Right ventricle myocardium superior (tissue), 1 donor: ENCODE data around the gene RCSD1. TPM values are rescaled to one million over a fixed set of nuclear protein-coding genes. Genes with fewer than 3 reads are reported as not detected.
A peak's percentile ranks its signal among the peaks of the same experiment; 100 is the strongest.

ENCODE experiments used
- ATAC-seq: fragments of 200-7000 bp; cut with Tn5 transposase; one replicate; pipeline ENCODE4 v1.9.1; 2020; ENCODE audit warnings: mild to moderate bottlenecking; ENCODE audit not compliant: poor library complexity
- DNase-seq: peaks from one replicate; pipeline ENCODE4 v3.0.0-alpha.2; 2020
- intact Hi-C: fragments of 100-400 bp; cut with DNase I; formaldehyde crosslinking; loops from one replicate; pipeline ENCODE4 v1.11.2; 2022
- total RNA-seq: library from RNA; stranded (reverse); fragmentation: NEBNext Ultra II Directional; extraction: Animal tissue kit (Norgen Biotek cat#: 25700); gene quantifications from one replicate; pipeline ENCODE4 v1.2.1, GENCODE V29; 2021
- donor health status: DM: no; HTN: yes; CAD: no; lungs with severe emphysema.

The RCSD1 gene
- total RNA-seq, 1 donor from 2014 or later: 42.9 TPM

- intact Hi-C loops: no loop called here
- no peak for DNase-seq
- ATAC-seq: no peak
Measured at GRCh38 chr1:167747988-167748387, 118.0 kb downstream of the RCSD1 start.

- ATAC-seq (no peak), DNase-seq (no peak)
- intact Hi-C loops: no loop called here
Measured at GRCh38 chr1:167748906-167749305, 118.9 kb downstream of the RCSD1 start.

GRCh38 chr1:167749741-167750140, 119.7 kb downstream of the RCSD1 start:
- ATAC-seq (peak; percentile 15), DNase-seq (no peak)
- intact Hi-C loops: no loop called here

GRCh38 chr1:167750641-167751040, 120.6 kb downstream of the RCSD1 start:
- ATAC-seq: no peak
- no peak for DNase-seq
- intact Hi-C loops: no loop called here

- no peak for DNase-seq
- intact Hi-C loops: no loop called here
- no peak for ATAC-seq
Measured at GRCh38 chr1:167751676-167752075, 121.6 kb downstream of the RCSD1 start.

- intact Hi-C loops: no loop called here
- no peak for ATAC-seq
Measured at GRCh38 chr1:167752219-167752985, 122.4 kb downstream of the RCSD1 start.

GRCh38 chr1:167755654-167756053, 125.6 kb downstream of the RCSD1 start:
- ATAC-seq (no peak), DNase-seq (no peak)
- intact Hi-C loops: loop anchor here (5.0 kb wide), 1 partner anchor 33 kb away; the partner anchor contains the start of gene MPZL1

More at GRCh38 chr1:167752219-167752985, 122.4 kb downstream of the RCSD1 start:
- no peak for DNase-seq

Other genes starting within 250 kb of the RCSD1 start
- 0.54 TPM for gene CD247, start 111.7 kb upstream of the RCSD1 start, total RNA-seq
- gene CREG1, start 76.5 kb upstream of the RCSD1 start, total RNA-seq: 68.3 TPM
- 34.4 TPM for gene MPZL1, start 91.8 kb downstream of the RCSD1 start, total RNA-seq